Right atrium auricular region (tissue), 2 donors: Measurements from ENCODE around the gene AP1AR. TPM values are rescaled to one million over a fixed set of nuclear protein-coding genes. Genes with fewer than 3 reads are reported as not detected.
A peak's percentile ranks its signal among the peaks of the same experiment; 100 is the strongest.

Experiments
- DNase-seq: peaks from one replicate; pipeline ENCODE4 v3.0.0-alpha.2; 2019; ENCODE audit warnings: low spot score
- H3K27ac ChIP-seq, 2 donors: fragments of 200-600 bp; sonication (generic); 1 replicate in 1 of 2; 2 replicates in 1 of 2; pipeline ENCODE4 v1.5.1; 2016 to 2019
- H3K27me3 ChIP-seq, 2 donors: fragments of 200-600 bp; sonication (generic); one replicate each; pipeline versions ENCODE4 v1.5.1 to v1.6.0; 2017 to 2019
- H3K36me3 ChIP-seq: fragments of 200-600 bp; sonication (generic); one replicate; pipeline ENCODE4 v1.5.1; 2016
- H3K4me1 ChIP-seq, 2 donors: fragments of 200-600 bp; sonication (generic); one replicate each; pipeline versions ENCODE4 v1.5.1 to v1.6.0; 2017 to 2019
- H3K4me3 ChIP-seq, 2 donors: fragments of 200-600 bp; sonication (generic); 1 replicate in 1 of 2; 2 replicates in 1 of 2; pipeline ENCODE4 v1.5.1; 2017 to 2019; ENCODE audit warnings: mild to moderate bottlenecking in 1 of 2, moderate library complexity in 1 of 2
- H3K9me3 ChIP-seq, 2 donors: fragments of 200-600 bp; sonication (generic); one replicate each; pipeline ENCODE4 v1.5.1; 2019
- CTCF ChIP-seq, 2 donors: fragments of 200-600 bp; sonication (generic); IDR thresholded peaks; one replicate each; pipeline ENCODE4 v1.5.1; 2019; ENCODE audit warnings: antibody characterized with exemption in 2 of 2
- total RNA-seq, 2 donors: library from RNA; depleted of rRNA; stranded (reverse); fragments of >200 nt; gene quantifications; one replicate each; pipeline ENCODE4 v1.1.0, GENCODE V29; 2016

Gene AP1AR
- total RNA-seq, 2 donors from 2014 or later: 6.6 to 10.2 TPM

GRCh38 chr4:112247021-112247420 lies 15.4 kb downstream of the AP1AR start:
- Histone ChIP-seq H3K9me3 (no peaks in the 10 kb centered on the region), H3K4me1 (peaks cover 0 to 28% of the 10 kb centered on the region in 2 donors), H3K27me3 (no peaks in the 10 kb centered on the region), H3K36me3 (no peaks in the 10 kb centered on the region), H3K27ac (no peak overlapping the region), H3K4me3 (no peak overlapping the region)
- TF ChIP-seq CTCF (IDR thresholded peaks at IDR 0.05): no peak
- no peak for DNase-seq

- TF ChIP-seq CTCF (IDR thresholded peaks at IDR 0.05): no peak
- DNase-seq: no peak
- H3K4me3 ChIP-seq: no peak overlapping the region
- H3K4me1 ChIP-seq: peaks cover 0 to 28% of the 10 kb centered on the region in 2 donors
- H3K9me3 ChIP-seq: no peaks in the 10 kb centered on the region
- no peaks in the 10 kb centered on the region for H3K27me3 ChIP-seq
- peak overlapping the region; percentile 21 to 50 for H3K27ac ChIP-seq
- H3K36me3 ChIP-seq: no peaks in the 10 kb centered on the region
Observed at GRCh38 chr4:112251019-112251643, 19.5 kb downstream of the AP1AR start.

- H3K36me3 ChIP-seq: no peaks in the 10 kb centered on the region
- no peak for TF ChIP-seq CTCF (IDR thresholded peaks at IDR 0.05)
- H3K27ac ChIP-seq: no peak overlapping the region
- H3K4me1 ChIP-seq: peaks cover 0 to 28% of the 10 kb centered on the region in 2 donors
- H3K27me3 ChIP-seq: no peaks in the 10 kb centered on the region
- no peak overlapping the region for H3K4me3 ChIP-seq
- no peak for DNase-seq
- H3K9me3 ChIP-seq: no peaks in the 10 kb centered on the region
Observed at GRCh38 chr4:112252234-112252633, 20.6 kb downstream of the AP1AR start.

- no peak for TF ChIP-seq CTCF (IDR thresholded peaks at IDR 0.05)
- Histone ChIP-seq H3K4me3 (no peak overlapping the region), H3K9me3 (no peaks in the 10 kb centered on the region), H3K4me1 (peaks cover 0 to 28% of the 10 kb centered on the region in 2 donors), H3K27me3 (no peaks in the 10 kb centered on the region), H3K36me3 (no peaks in the 10 kb centered on the region), H3K27ac (no peak overlapping the region)
- DNase-seq: no peak
Observed at GRCh38 chr4:112253382-112254000, 21.9 kb downstream of the AP1AR start.

- no peak for TF ChIP-seq CTCF (IDR thresholded peaks at IDR 0.05)
- Histone ChIP-seq H3K27me3 (no peaks in the 10 kb centered on the region), H3K36me3 (peaks cover 6% of the 10 kb centered on the region), H3K4me3 (no peak overlapping the region), H3K27ac (no peak overlapping the region), H3K4me1 (peaks cover 0 to 4% of the 10 kb centered on the region in 2 donors), H3K9me3 (no peaks in the 10 kb centered on the region)
- no peak for DNase-seq
Observed at GRCh38 chr4:112257098-112257497, 25.5 kb downstream of the AP1AR start.
